ENCODE data around the gene SLC18A3.

The SLC18A3 gene

GRCh38 chr10:49595713-49596492 is 14.2 kb upstream of the SLC18A3 start:
- DNase-seq (ENCODE audit: low read depth in 2 of 3, low spot score in 2 of 3), result no peak

- DNase-seq (ENCODE audit: low read depth in 2 of 3, low spot score in 2 of 3), result no peak
These were observed 13.7 kb upstream of the SLC18A3 start for GRCh38 chr10:49596493-49596809.

GRCh38 chr10:49596836-49597235 is 13.3 kb upstream of the SLC18A3 start:
- DNase-seq (ENCODE audit: low read depth in 2 of 3, low spot score in 2 of 3), result no peak

GRCh38 chr10:49597426-49598163 is 12.5 kb upstream of the SLC18A3 start:
- DNase-seq (ENCODE audit: low read depth in 2 of 3, low spot score in 2 of 3), result no peak

- DNase-seq (ENCODE audit: low read depth in 2 of 3, low spot score in 2 of 3), result no peak
These were observed 11.8 kb upstream of the SLC18A3 start for GRCh38 chr10:49598164-49598856.

- DNase-seq (ENCODE audit: low read depth in 2 of 3, low spot score in 2 of 3), result no peak
These were observed 11.1 kb upstream of the SLC18A3 start for GRCh38 chr10:49598986-49599385.

- no peak for DNase-seq (ENCODE audit: low read depth in 2 of 3, low spot score in 2 of 3)
These were observed 10.6 kb upstream of the SLC18A3 start for GRCh38 chr10:49599546-49599945.

GRCh38 chr10:49600046-49600445 is 10.1 kb upstream of the SLC18A3 start:
- no peak for DNase-seq (ENCODE audit: low read depth in 2 of 3, low spot score in 2 of 3)

GRCh38 chr10:49600781-49601400 is 9.2 kb upstream of the SLC18A3 start:
- DNase-seq (ENCODE audit: low read depth in 2 of 3, low spot score in 2 of 3), result no peak

- no peak for DNase-seq (ENCODE audit: low read depth in 2 of 3, low spot score in 2 of 3)
These were observed 8.3 kb upstream of the SLC18A3 start for GRCh38 chr10:49601857-49602256.

GRCh38 chr10:49602380-49603023 is 7.6 kb upstream of the SLC18A3 start:
- no peak for DNase-seq (ENCODE audit: low read depth in 2 of 3, low spot score in 2 of 3)

- no peak for DNase-seq (ENCODE audit: low read depth in 2 of 3, low spot score in 2 of 3)
These were observed 4.7 kb upstream of the SLC18A3 start for GRCh38 chr10:49605216-49605938.

GRCh38 chr10:49605939-49606509 is 4.1 kb upstream of the SLC18A3 start:
- no peak for DNase-seq (ENCODE audit: low read depth in 2 of 3, low spot score in 2 of 3)

GRCh38 chr10:49606981-49607535 is 3.1 kb upstream of the SLC18A3 start:
- DNase-seq (ENCODE audit: low read depth in 2 of 3, low spot score in 2 of 3), result peak; percentile 38 to 52 (median 42)

- DNase-seq (ENCODE audit: low read depth in 2 of 3, low spot score in 2 of 3), result no peak
These were observed 1.7 kb upstream of the SLC18A3 start for GRCh38 chr10:49608166-49609005.

- no peak for DNase-seq (ENCODE audit: low read depth in 2 of 3, low spot score in 2 of 3)
These were observed 1.2 kb upstream of the SLC18A3 start for GRCh38 chr10:49609006-49609282.

GRCh38 chr10:49609283-49610113 is 612 bp upstream of the SLC18A3 start:
- DNase-seq (ENCODE audit: low read depth in 2 of 3, low spot score in 2 of 3), result no peak

- no peak for DNase-seq (ENCODE audit: low read depth in 2 of 3, low spot score in 2 of 3)
These were observed 502 bp downstream of the SLC18A3 start for GRCh38 chr10:49610458-49611165.
